Testis (tissue), 2 donors: ENCODE measurements around the gene OCA2.

Source experiments
- CTCF ChIP-seq, 3 experiments: fragments of 450-650 bp in 2 of 3; fragments of 200-600 bp in 1 of 3; sonication (generic) in 1 of 3; IDR thresholded peaks; one replicate each; pipeline ENCODE4 v1.5.1; 2016 to 2019; ENCODE audit warnings: antibody characterized with exemption in 3 of 3, mild to moderate bottlenecking in 2 of 3, moderate library complexity in 1 of 3
- POLR2A ChIP-seq: fragments of 450-650 bp; IDR thresholded peaks from one replicate; pipeline ENCODE4 v1.6.1; 2017; ENCODE audit warnings: antibody characterized with exemption, mild to moderate bottlenecking, moderate library complexity

- TF ChIP-seq CTCF (IDR thresholded peaks at IDR 0.05) (no peak), POLR2A (no peak)
Measured at GRCh38 chr15:27864086-27864485, 235.0 kb downstream of the OCA2 start.
